Endothelial cell of umbilical vein (primary cell): ENCODE data around the gene PTPRU. TPM values are rescaled to one million over a fixed set of nuclear protein-coding genes. Genes with fewer than 3 reads are reported as not detected.

Source experiments
- BruUV-seq: library from RNA; stranded (reverse); fragments of 400-500 nt; replicated peaks from 2 replicates; lab custom pipeline; 2021; lab: Mats Ljungman, UMichigan
- CTCF ChIA-PET: fragments of 300-600, 350-600 bp; sonication (Branson Sonifier 250); formaldehyde crosslinking; loops from one replicate; lab custom pipeline; 2021; ENCODE audit warnings: antibody characterized with exemption, inconsistent platforms; lab: Charles Lee
- POLR2A ChIA-PET: fragments of 300-600, 350-600 bp; sonication (Branson Sonifier 250); formaldehyde crosslinking; loops from one replicate; lab custom pipeline; 2021; ENCODE audit warnings: antibody characterized with exemption, inconsistent platforms; lab: Charles Lee
- DNase-seq: peaks from one replicate; pipeline ENCODE4 v3.0.0-alpha.2; 2011; ENCODE audit warnings: low read depth, low spot score
- FAIRE-seq: peaks from 2 replicates; lab custom pipeline; 2011; peaks lifted over from hg19 to GRCh38; lab: Jason Lieb, UNC
- H2AFZ ChIP-seq: 2 replicates; pipeline ENCODE4 v1.6.0; 2012; ENCODE audit warnings: low read depth, low read length, control low read depth, inconsistent platforms
- H3K27ac ChIP-seq: 2 replicates; pipeline ENCODE4 v1.5.1; 2011; ENCODE audit warnings: low read depth, mild to moderate bottlenecking, control low read depth, low read length, moderate library complexity; ENCODE audit not compliant: insufficient read depth
- H3K27me3 ChIP-seq, 2 experiments: 2 replicates each; pipeline versions ENCODE4 v1.6.0 to v1.6.1; 2011; ENCODE audit warnings: low read length in 2 of 2, mixed read lengths in 1 of 2; ENCODE audit not compliant: control insufficient read depth in 2 of 2, insufficient read depth in 2 of 2
- H3K36me3 ChIP-seq, 2 experiments: 2 replicates in 1 of 2; 3 replicates in 1 of 2; pipeline ENCODE4 v1.5.1; 2011; ENCODE audit warnings: low read length in 2 of 2, mild to moderate bottlenecking in 1 of 2, moderate library complexity in 1 of 2; ENCODE audit not compliant: control insufficient read depth in 2 of 2, insufficient read depth in 2 of 2; ENCODE audit errors: extremely low read depth in 1 of 2
- H3K4me1 ChIP-seq: 3 replicates; pipeline ENCODE4 v1.5.1; 2011; ENCODE audit warnings: mild to moderate bottlenecking, low read length; ENCODE audit not compliant: control insufficient read depth, insufficient read depth; ENCODE audit errors: extremely low read depth
- H3K4me2 ChIP-seq: 2 replicates; pipeline ENCODE4 v1.6.1; 2011; ENCODE audit warnings: low read length, control low read depth, mixed read lengths; ENCODE audit not compliant: insufficient read depth
- H3K4me3 ChIP-seq, 3 experiments: fragments of 200-600 bp in 1 of 3; sonication (generic), shearing (Covaris generic) in 1 of 3; replicated peaks in 1 of 3; 2 replicates each; pipeline ENCODE4 v1.5.1; 2011 to 2016; ENCODE audit warnings: control low read depth in 3 of 3, low read length in 3 of 3, mild to moderate bottlenecking in 2 of 3, inconsistent platforms in 1 of 3, low read depth in 1 of 3, moderate library complexity in 1 of 3; ENCODE audit not compliant: insufficient read depth in 1 of 3
- H3K79me2 ChIP-seq: 2 replicates; pipeline ENCODE4 v1.6.0; 2012; ENCODE audit warnings: low read length, inconsistent platforms; ENCODE audit not compliant: control insufficient read depth, insufficient read depth
- H3K9ac ChIP-seq: replicated peaks from 2 replicates; pipeline ENCODE3; 2011; ENCODE audit warnings: low read length, control low read depth; ENCODE audit not compliant: insufficient read depth; ENCODE audit errors: extremely low read depth
- H3K9me1 ChIP-seq: replicated peaks from 3 replicates; pipeline ENCODE4 v1.6.0; 2011; ENCODE audit warnings: mild to moderate bottlenecking, low read length; ENCODE audit not compliant: control insufficient read depth, insufficient read depth; ENCODE audit errors: extremely low read depth
- H3K9me3 ChIP-seq: replicated peaks from 2 replicates; pipeline ENCODE4 v1.5.1; 2012; ENCODE audit warnings: low read length, inconsistent platforms; ENCODE audit not compliant: control insufficient read depth, insufficient read depth
- H4K20me1 ChIP-seq: replicated peaks from 2 replicates; pipeline ENCODE3; 2011; ENCODE audit warnings: mild to moderate bottlenecking, low read length; ENCODE audit not compliant: control insufficient read depth, insufficient read depth; ENCODE audit errors: extremely low read depth
- EZH2 ChIP-seq: IDR thresholded peaks from 2 replicates; pipeline ENCODE4 v1.6.1; 2012; ENCODE audit warnings: borderline replicate concordance, low read depth, mild to moderate bottlenecking, moderate library complexity, low read length, inconsistent platforms; ENCODE audit not compliant: severe bottlenecking
- GATA2 ChIP-seq: IDR thresholded peaks from 2 replicates; pipeline ENCODE4 v1.7.0; 2011; ENCODE audit warnings: low read depth, mild to moderate bottlenecking, moderate library complexity, mixed read lengths, low read length; ENCODE audit not compliant: insufficient read length, insufficient read depth
- JUN ChIP-seq: IDR thresholded peaks from 2 replicates; pipeline ENCODE4 v1.6.1; 2011; ENCODE audit warnings: borderline replicate concordance, low read depth; ENCODE audit not compliant: insufficient read length, insufficient read depth
- MYC ChIP-seq: IDR thresholded peaks from one replicate; pipeline ENCODE4 v1.6.1; 2011; ENCODE audit warnings: mild to moderate bottlenecking, low read depth, low read length
- POLR2AphosphoS5 ChIP-seq: IDR thresholded peaks from 2 replicates; pipeline ENCODE4 v1.6.1; 2012; ENCODE audit warnings: low read depth, mild to moderate bottlenecking, control low read depth, low read length, moderate library complexity; ENCODE audit not compliant: insufficient read depth
- dilution Hi-C: fragments of 300-500 bp; cut with MboI; formaldehyde crosslinking; loops from one replicate; pipeline ENCODE4 v1.15.0; 2019; ENCODE audit warnings: low sequenced_read_pairs; ENCODE audit not compliant: extremely low pct_ligation_motif_present
- intact Hi-C: fragments of 100-400 bp; cut with micrococcal nuclease; formaldehyde crosslinking; loops from one replicate; pipeline ENCODE4 v1.10.0; 2022
- polyA plus RNA-seq, 4 experiments: library from polyadenylated mRNA; depleted of rRNA in 3 of 4; stranded (reverse) in 3 of 4; unstranded in 1 of 4; fragments of >200 nt; gene quantifications; 2 replicates each; pipeline versions ENCODE4 v1.2.1 to v1.2.3, GENCODE V29; 2011 to 2012; ENCODE audit warnings: missing spikeins in 1 of 4
- total RNA-seq: library from RNA; stranded (reverse); gene quantifications from 2 replicates; pipeline ENCODE4 v1.2.3, GENCODE V29; 2021
- TF ChIP-seq, protein P1 (sequence below), 2 donors: IDR thresholded peaks; 1 replicate in 1 of 2; 2 replicates in 1 of 2; pipeline ENCODE4 v1.5.1; 2011; ENCODE audit warnings: low read length in 2 of 2, mild to moderate bottlenecking in 2 of 2, moderate library complexity in 2 of 2, control low read depth in 1 of 2, inconsistent platforms in 1 of 2, low read depth in 1 of 2; ENCODE audit not compliant: insufficient read depth in 1 of 2; ENCODE audit errors: extremely low read depth in 1 of 2

The PTPRU gene
- total and polyA plus RNA-seq, 2 donors (not counting 3 experiments of a cell fraction or from before 2014, with no cell fraction given): 0.58 to 2.6 TPM

GRCh38 chr1:29225361-29225760, 11.0 kb upstream of the PTPRU start:
- H3K4me1 ChIP-seq: peaks cover 8% of the 10 kb centered on the region
- ChIA-PET CTCF (interaction anchor here (1.0 kb wide), 1 partner anchor 11 kb away, joined by 3 read pairs; no protein-coding TSS in a partner anchor), POLR2A (no interaction called here)
- DNase-seq (no peak), FAIRE-seq (no peak)
- no peak for TF ChIP-seq GATA2
- no peak for TF ChIP-seq EZH2
- no peak for TF ChIP-seq MYC
- no peak for TF ChIP-seq JUN
- TF ChIP-seq, protein P1, sequence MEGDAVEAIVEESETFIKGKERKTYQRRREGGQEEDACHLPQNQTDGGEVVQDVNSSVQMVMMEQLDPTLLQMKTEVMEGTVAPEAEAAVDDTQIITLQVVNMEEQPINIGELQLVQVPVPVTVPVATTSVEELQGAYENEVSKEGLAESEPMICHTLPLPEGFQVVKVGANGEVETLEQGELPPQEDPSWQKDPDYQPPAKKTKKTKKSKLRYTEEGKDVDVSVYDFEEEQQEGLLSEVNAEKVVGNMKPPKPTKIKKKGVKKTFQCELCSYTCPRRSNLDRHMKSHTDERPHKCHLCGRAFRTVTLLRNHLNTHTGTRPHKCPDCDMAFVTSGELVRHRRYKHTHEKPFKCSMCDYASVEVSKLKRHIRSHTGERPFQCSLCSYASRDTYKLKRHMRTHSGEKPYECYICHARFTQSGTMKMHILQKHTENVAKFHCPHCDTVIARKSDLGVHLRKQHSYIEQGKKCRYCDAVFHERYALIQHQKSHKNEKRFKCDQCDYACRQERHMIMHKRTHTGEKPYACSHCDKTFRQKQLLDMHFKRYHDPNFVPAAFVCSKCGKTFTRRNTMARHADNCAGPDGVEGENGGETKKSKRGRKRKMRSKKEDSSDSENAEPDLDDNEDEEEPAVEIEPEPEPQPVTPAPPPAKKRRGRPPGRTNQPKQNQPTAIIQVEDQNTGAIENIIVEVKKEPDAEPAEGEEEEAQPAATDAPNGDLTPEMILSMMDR (IDR thresholded peaks at IDR 0.05; ENCODE audit: extremely low read depth in 1 of 2, insufficient read depth in 1 of 2, low read depth in 1 of 2, low read length in 2 of 2): no peak
- no peak for TF ChIP-seq POLR2AphosphoS5
- dilution Hi-C loops: loop anchor here (25.0 kb wide), 1 partner anchor 862 kb away; no protein-coding TSS in a partner anchor
- H3K4me2 ChIP-seq: no peak overlapping the region
- no peak overlapping the region for H3K4me3 ChIP-seq
- H4K20me1 ChIP-seq: no peaks in the 10 kb centered on the region
- no peaks in the 10 kb centered on the region for H3K9me3 ChIP-seq
- no peaks in the 10 kb centered on the region for H3K27me3 ChIP-seq
- H3K27ac ChIP-seq: no peak overlapping the region
- H3K9ac ChIP-seq: no peak overlapping the region
- peaks cover 14% of the 10 kb centered on the region for H3K79me2 ChIP-seq
- BruUV-seq: no TSS peak
- no peaks in the 10 kb centered on the region for H3K36me3 ChIP-seq
- intact Hi-C loops: no loop called here
- no peak overlapping the region for H2AFZ ChIP-seq
- no peaks in the 10 kb centered on the region for H3K9me1 ChIP-seq
